ENCODE measurements around the gene CDH16.
"Not testable (repeated sequence)": the region's sequence is repeated elsewhere in the genome, so short reads cannot be mapped to it uniquely, and the experiment has no call there.

The CDH16 gene
- 0 reads per million in 4 experiments for total RNA-seq

GRCh38 chr16:66918803-66919568 is at the start of gene CDH16:
CDH16 (minus strand) TSS chr16:66918885; CDS start chr16:66918065, 820 bp downstream.
- no peak for DNase-seq

- no peak for DNase-seq
These were observed 45.4 kb upstream of the CDH16 start for GRCh38 chr16:66964049-66964448.

- DNase-seq, result no peak
These were observed 43.2 kb upstream of the CDH16 start for GRCh38 chr16:66961914-66962313.

GRCh38 chr16:66961065-66961744 is 42.5 kb upstream of the CDH16 start, which contains the start of gene CES3:
CES3 (plus strand) TSS chr16:66961266; CDS start chr16:66961308, 42 bp downstream.
- DNase-seq, result peak; percentile 2

- DNase-seq, result no peak
These were observed 41.6 kb upstream of the CDH16 start for GRCh38 chr16:66960270-66960669.

- no peak for DNase-seq
These were observed 41.0 kb upstream of the CDH16 start for GRCh38 chr16:66959704-66960161.

- no peak for DNase-seq
These were observed 40.4 kb upstream of the CDH16 start for GRCh38 chr16:66958857-66959703.

GRCh38 chr16:66956154-66956457 is 37.4 kb upstream of the CDH16 start:
- not testable (repeated sequence) for DNase-seq

GRCh38 chr16:66955363-66956153 is 36.9 kb upstream of the CDH16 start:
- DNase-seq, result not testable (repeated sequence)

GRCh38 chr16:66954097-66954659 is 35.5 kb upstream of the CDH16 start:
- peak; percentile 57 for DNase-seq

- no peak for DNase-seq
These were observed 34.9 kb upstream of the CDH16 start for GRCh38 chr16:66953462-66954096.

GRCh38 chr16:66952430-66953110 is 33.9 kb upstream of the CDH16 start:
- no peak for DNase-seq

- no peak for DNase-seq
These were observed 32.5 kb upstream of the CDH16 start for GRCh38 chr16:66950971-66951790.

GRCh38 chr16:66950437-66950836 is 31.8 kb upstream of the CDH16 start:
- no peak for DNase-seq

GRCh38 chr16:66949472-66949871 is 30.8 kb upstream of the CDH16 start:
- DNase-seq, result no peak

- DNase-seq, result no peak
These were observed 30.1 kb upstream of the CDH16 start for GRCh38 chr16:66948837-66949225.

GRCh38 chr16:66948134-66948836 is 29.6 kb upstream of the CDH16 start:
- DNase-seq, result no peak

- DNase-seq, result peak; percentile 84
These were observed 28.8 kb upstream of the CDH16 start for GRCh38 chr16:66947302-66948065.

- no peak for DNase-seq
These were observed 28.3 kb upstream of the CDH16 start for GRCh38 chr16:66946974-66947301.

Data from effector CD8-positive, alpha-beta T cell (primary cell).